Spleen (tissue), 11 donors: ENCODE measurements around the gene TGFBI. TPM values are rescaled to one million over a fixed set of nuclear protein-coding genes. Genes with fewer than 3 reads are reported as not detected.

Experiments
- DNase-seq: peaks from one replicate; pipeline ENCODE4 v3.0.0-alpha.2; 2020
- H3K27ac ChIP-seq, 8 donors: fragments of 200-600 bp; sonication (generic) in 7 of 8; 1 replicate in 4 of 8; 2 replicates in 4 of 8; pipeline versions ENCODE4 v1.5.0 to v1.8.0; 2016 to 2021; ENCODE audit warnings: inconsistent platforms in 4 of 8, mild to moderate bottlenecking in 4 of 8, moderate library complexity in 1 of 8
- H3K27me3 ChIP-seq, 7 donors: fragments of 200-600 bp; sonication (generic) in 6 of 7; replicated peaks in 1 of 7; 1 replicate in 4 of 7; 2 replicates in 3 of 7; pipeline versions ENCODE4 v1.5.0 to v1.8.0; 2016 to 2021; ENCODE audit warnings: inconsistent platforms in 3 of 7, mild to moderate bottlenecking in 1 of 7
- H3K36me3 ChIP-seq, 6 donors: fragments of 200-600 bp; sonication (generic) in 5 of 6; 1 replicate in 4 of 6; 2 replicates in 2 of 6; pipeline versions ENCODE4 v1.5.0 to v1.8.0; 2016 to 2021; ENCODE audit warnings: inconsistent platforms in 2 of 6
- H3K4me1 ChIP-seq, 6 donors: fragments of 200-600 bp; sonication (generic) in 5 of 6; 1 replicate in 3 of 6; 2 replicates in 3 of 6; pipeline versions ENCODE4 v1.5.0 to v1.8.0; 2016 to 2021; ENCODE audit warnings: inconsistent platforms in 3 of 6
- H3K4me3 ChIP-seq, 8 donors: fragments of 200-600 bp; sonication (generic) in 7 of 8; 1 replicate in 4 of 8; 2 replicates in 4 of 8; pipeline versions ENCODE4 v1.5.0 to v1.8.0; 2016 to 2021; ENCODE audit warnings: inconsistent platforms in 4 of 8, mild to moderate bottlenecking in 4 of 8, moderate library complexity in 2 of 8
- H3K9me3 ChIP-seq, 8 donors: fragments of 200-600 bp; sonication (generic) in 7 of 8; 1 replicate in 4 of 8; 2 replicates in 4 of 8; pipeline versions ENCODE4 v1.5.0 to v1.8.0; 2016 to 2021; ENCODE audit warnings: inconsistent platforms in 4 of 8
- POLR2A ChIP-seq, 3 donors: fragments of 450-650 bp; IDR thresholded peaks; one replicate each; pipeline ENCODE4 v1.5.1; 2017; ENCODE audit warnings: antibody characterized with exemption in 3 of 3, mild to moderate bottlenecking in 1 of 3
- POLR2AphosphoS5 ChIP-seq, 3 donors: sonication (generic); formaldehyde crosslinking; IDR thresholded peaks; one replicate each; pipeline ENCODE4 v1.5.1; 2017; ENCODE audit warnings: antibody characterized with exemption in 3 of 3
- WGBS, 5 donors: extraction: QIAGEN DNeasy Blood & Tissue Kit in 3 of 5; methylation state at CpG; one replicate each; pipeline versions ENCODE4 v1.1.5 to v1.1.7; 2013 to 2018; 5-methylcytosine and 5-hydroxymethylcytosine counted together
- intact Hi-C: fragments of 100-400 bp; cut with DNase I; formaldehyde crosslinking; loops from one replicate; pipeline ENCODE4 v1.15.0; 2023; ENCODE audit warnings: low total_unique reads
- polyA plus RNA-seq, 3 donors: library from polyadenylated mRNA; stranded (reverse); fragments of 200-250 nt; gene quantifications; one replicate each; pipeline ENCODE4 v1.2.1, GENCODE V29; 2013
- total RNA-seq, 7 donors: library from RNA; depleted of rRNA in 3 of 7; stranded (reverse); fragments of >200 nt in 3 of 7; fragmentation: NEBNext Ultra II Directional in 4 of 7; extraction: Animal tissue kit (Norgen Biotek cat#: 25700) in 4 of 7; gene quantifications; one replicate each; pipeline versions ENCODE4 v1.1.0 to v1.2.1, GENCODE V29; 2016 to 2021
- TF ChIP-seq, protein P1 (sequence below), 11 experiments: fragments of 200-600 bp in 7 of 11; fragments of 450-650 bp in 4 of 11; sonication (generic) in 4 of 11; IDR thresholded peaks in 8 of 11; conservative IDR thresholded peaks in 3 of 11; 1 replicate in 7 of 11; 2 replicates in 4 of 11; pipeline versions ENCODE4 v1.4.0 to v1.8.0; 2016 to 2021; ENCODE audit warnings: antibody characterized with exemption in 11 of 11, inconsistent platforms in 4 of 11, mild to moderate bottlenecking in 1 of 11
- donor health status: healthy with polysubstance abuse.
- donor health status: DM: no; HTN: no; CAD: no; lungs with moderate emphysema.
- donor health status: DM: no; HTN: no; CAD: no.
- donor health status: Bipolar disorder and iron deficiency.
- donor health status: healthy.
- donor health status: DM: no; HTN: no; CAD: no.
- donor health status: DM: yes; HTN: yes; CAD: no.

The TGFBI gene
- total and polyA plus RNA-seq, 10 donors: 31.0 to 214 (median 149) TPM

DNA sequence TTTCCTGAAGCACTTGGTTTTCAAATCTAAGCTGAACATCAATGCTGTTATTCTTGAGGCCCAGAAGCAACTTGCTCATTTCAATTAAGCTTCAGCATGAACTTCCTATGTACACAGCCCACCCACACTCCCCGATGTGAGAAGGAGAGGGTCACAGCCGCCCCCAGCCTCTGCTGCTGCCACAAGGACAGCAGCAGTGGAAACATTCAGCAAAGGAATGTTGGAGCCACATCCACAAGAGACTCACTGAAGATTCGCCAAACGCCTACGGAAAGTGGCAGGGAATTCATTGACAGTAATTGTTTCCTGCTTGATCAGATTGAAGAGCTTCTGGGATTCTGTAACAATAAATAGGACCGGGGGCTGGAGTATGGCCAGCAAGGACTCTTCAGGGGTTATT, 2.9 kb downstream of the TGFBI start:
- DNase-seq: peak; percentile 31
- peak overlapping the region in 5 of 8 donors; percentile 17 to 81 (median 30) for H3K27ac ChIP-seq
- TF ChIP-seq POLR2A (IDR thresholded peaks at IDR 0.05) (no peak), POLR2AphosphoS5 (IDR thresholded peaks at IDR 0.05) (no peak)
- TF ChIP-seq, protein P1, sequence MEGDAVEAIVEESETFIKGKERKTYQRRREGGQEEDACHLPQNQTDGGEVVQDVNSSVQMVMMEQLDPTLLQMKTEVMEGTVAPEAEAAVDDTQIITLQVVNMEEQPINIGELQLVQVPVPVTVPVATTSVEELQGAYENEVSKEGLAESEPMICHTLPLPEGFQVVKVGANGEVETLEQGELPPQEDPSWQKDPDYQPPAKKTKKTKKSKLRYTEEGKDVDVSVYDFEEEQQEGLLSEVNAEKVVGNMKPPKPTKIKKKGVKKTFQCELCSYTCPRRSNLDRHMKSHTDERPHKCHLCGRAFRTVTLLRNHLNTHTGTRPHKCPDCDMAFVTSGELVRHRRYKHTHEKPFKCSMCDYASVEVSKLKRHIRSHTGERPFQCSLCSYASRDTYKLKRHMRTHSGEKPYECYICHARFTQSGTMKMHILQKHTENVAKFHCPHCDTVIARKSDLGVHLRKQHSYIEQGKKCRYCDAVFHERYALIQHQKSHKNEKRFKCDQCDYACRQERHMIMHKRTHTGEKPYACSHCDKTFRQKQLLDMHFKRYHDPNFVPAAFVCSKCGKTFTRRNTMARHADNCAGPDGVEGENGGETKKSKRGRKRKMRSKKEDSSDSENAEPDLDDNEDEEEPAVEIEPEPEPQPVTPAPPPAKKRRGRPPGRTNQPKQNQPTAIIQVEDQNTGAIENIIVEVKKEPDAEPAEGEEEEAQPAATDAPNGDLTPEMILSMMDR (IDR thresholded peaks at IDR 0.05 in 8 of 11, conservative IDR thresholded peaks at IDR 0.05 in 3 of 11): no peak
- peaks cover 10 to 75% (median 36%) of the 10 kb centered on the region in 6 donors for H3K4me1 ChIP-seq
- 61 to 77% (median 73%) methylated on average over 6 of the region's 6 CpGs for WGBS, 5 donors
- intact Hi-C loops: no loop called here
- H3K36me3 ChIP-seq: no peaks in the 10 kb centered on the region
- no peaks in the 10 kb centered on the region for H3K9me3 ChIP-seq
- H3K4me3 ChIP-seq: no peak overlapping the region
- peaks cover 0 to 31% (median 10%) of the 10 kb centered on the region in 7 donors for H3K27me3 ChIP-seq

DNA sequence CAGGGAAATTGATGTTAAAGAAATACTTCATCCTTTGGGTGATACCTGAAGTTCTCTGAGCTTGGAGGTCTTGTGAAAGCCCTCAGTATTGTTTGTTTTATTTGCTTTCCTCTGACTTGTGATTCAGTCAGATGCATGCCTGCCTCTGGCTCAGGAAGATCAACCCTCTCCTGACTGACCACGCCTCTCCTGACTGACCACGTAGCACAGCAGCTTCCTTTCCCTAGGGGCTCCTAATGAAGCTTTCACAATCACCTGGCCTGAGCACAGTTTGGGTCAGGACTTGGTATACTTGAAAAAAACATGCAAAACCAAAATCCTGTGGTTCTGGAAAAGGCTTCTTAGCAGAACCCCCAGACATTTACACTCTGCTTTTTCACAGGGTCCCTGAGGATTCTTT, 3.8 kb downstream of the TGFBI start:
- 24 to 77% (median 56%) methylated on average over 2 of the region's 2 CpGs for WGBS, 5 donors
- Histone ChIP-seq H3K36me3 (no peaks in the 10 kb centered on the region), H3K4me3 (no peak overlapping the region), H3K27ac (no peak overlapping the region), H3K9me3 (no peaks in the 10 kb centered on the region), H3K27me3 (peaks cover 0 to 23% (median 10%) of the 10 kb centered on the region in 7 donors), H3K4me1 (peaks cover 17 to 84% (median 44%) of the 10 kb centered on the region in 6 donors)
- intact Hi-C loops: no loop called here
- DNase-seq: peak; percentile 10
- TF ChIP-seq POLR2AphosphoS5 (IDR thresholded peaks at IDR 0.05) (no peak), POLR2A (IDR thresholded peaks at IDR 0.05) (no peak)
- TF ChIP-seq, protein P1 (IDR thresholded peaks at IDR 0.05 in 8 of 11, conservative IDR thresholded peaks at IDR 0.05 in 3 of 11): no peak

DNA sequence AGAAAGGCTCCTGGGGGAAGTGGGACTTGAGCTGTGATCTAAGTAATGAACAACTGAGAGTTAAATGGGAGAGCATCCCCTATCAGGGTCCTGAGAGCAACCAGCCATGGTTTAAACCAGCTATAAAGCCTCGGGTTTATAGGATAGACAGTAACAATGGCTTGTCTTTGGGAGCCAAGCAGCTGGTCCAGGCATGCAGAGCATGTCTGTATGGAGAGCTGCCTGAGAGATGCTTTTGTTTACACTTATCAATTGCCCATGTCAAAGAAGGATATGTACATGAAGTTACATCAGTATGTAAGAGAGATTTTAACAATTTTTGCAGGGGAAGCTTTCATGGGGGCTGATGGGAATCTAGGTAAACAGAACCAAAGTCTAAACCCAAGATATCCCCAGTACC, 4.4 kb downstream of the TGFBI start:
- H3K4me1 ChIP-seq: peaks cover 18 to 87% (median 49%) of the 10 kb centered on the region in 6 donors
- DNase-seq: peak; percentile 4

DNA sequence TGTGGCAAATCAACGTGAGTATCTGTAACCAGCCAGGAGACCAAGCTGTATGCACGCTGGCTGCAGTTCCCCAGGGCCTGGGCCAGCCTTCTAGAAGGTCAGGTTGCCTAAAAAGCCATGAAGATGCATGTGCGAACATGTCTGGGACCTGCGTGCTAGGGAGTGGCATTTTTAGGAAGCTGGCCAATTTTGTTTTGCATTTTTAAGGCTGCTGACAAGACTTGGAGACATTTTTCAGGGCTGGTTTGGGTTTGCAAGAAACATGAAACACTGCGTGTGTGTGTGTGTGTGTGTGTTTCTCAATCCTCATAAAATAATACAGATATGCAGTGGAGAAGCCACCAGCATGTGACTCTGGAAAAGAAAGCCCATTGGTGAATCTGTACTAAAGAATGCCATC, 5.1 kb downstream of the TGFBI start:
- Histone ChIP-seq H3K27ac (peak overlapping the region in 1 of 8 donors; percentile 11), H3K9me3 (peaks cover 0 to 5% (median 2%) of the 10 kb centered on the region in 8 donors), H3K27me3 (peaks cover 0 to 11% (median 5%) of the 10 kb centered on the region in 7 donors), H3K36me3 (no peaks in the 10 kb centered on the region), H3K4me3 (no peak overlapping the region), H3K4me1 (peaks cover 18 to 81% (median 46%) of the 10 kb centered on the region in 6 donors)
- peak; percentile 32 for DNase-seq
- intact Hi-C loops: no loop called here
- 64 to 81% (median 71%) methylated on average over 5 of the region's 5 CpGs for WGBS, 5 donors
- no peak for TF ChIP-seq POLR2AphosphoS5 (IDR thresholded peaks at IDR 0.05)
- TF ChIP-seq POLR2A (IDR thresholded peaks at IDR 0.05): no peak
- TF ChIP-seq, protein P1 (IDR thresholded peaks at IDR 0.05 in 8 of 11, conservative IDR thresholded peaks at IDR 0.05 in 3 of 11): no peak

More for the DNA sequence above, 4.4 kb downstream of the TGFBI start:
- Histone ChIP-seq H3K36me3 (no peaks in the 10 kb centered on the region), H3K4me3 (no peak overlapping the region), H3K9me3 (no peaks in the 10 kb centered on the region), H3K27ac (peak overlapping the region in 2 of 8 donors; percentile 11 to 13), H3K27me3 (peaks cover 0 to 17% (median 10%) of the 10 kb centered on the region in 7 donors)
- TF ChIP-seq POLR2A (IDR thresholded peaks at IDR 0.05) (no peak), POLR2AphosphoS5 (IDR thresholded peaks at IDR 0.05) (no peak)
- TF ChIP-seq, protein P1 (IDR thresholded peaks at IDR 0.05 in 8 of 11, conservative IDR thresholded peaks at IDR 0.05 in 3 of 11): no peak
- intact Hi-C loops: no loop called here
- WGBS, 5 donors: 65 to 81% (median 71%) methylated on average over 1 of the region's 1 CpG
